Measurements from ENCODE around the gene MASP2.
A peak's percentile ranks its signal among the peaks of the same experiment; 100 is the strongest.
"Not testable (repeated sequence)": the region's sequence is repeated elsewhere in the genome, so short reads cannot be mapped to it uniquely, and the experiment has no call there.

The MASP2 gene

GRCh38 chr1:11037019-11037739 lies 9.9 kb downstream of the MASP2 start:
- not testable (repeated sequence) for DNase-seq

DNA sequence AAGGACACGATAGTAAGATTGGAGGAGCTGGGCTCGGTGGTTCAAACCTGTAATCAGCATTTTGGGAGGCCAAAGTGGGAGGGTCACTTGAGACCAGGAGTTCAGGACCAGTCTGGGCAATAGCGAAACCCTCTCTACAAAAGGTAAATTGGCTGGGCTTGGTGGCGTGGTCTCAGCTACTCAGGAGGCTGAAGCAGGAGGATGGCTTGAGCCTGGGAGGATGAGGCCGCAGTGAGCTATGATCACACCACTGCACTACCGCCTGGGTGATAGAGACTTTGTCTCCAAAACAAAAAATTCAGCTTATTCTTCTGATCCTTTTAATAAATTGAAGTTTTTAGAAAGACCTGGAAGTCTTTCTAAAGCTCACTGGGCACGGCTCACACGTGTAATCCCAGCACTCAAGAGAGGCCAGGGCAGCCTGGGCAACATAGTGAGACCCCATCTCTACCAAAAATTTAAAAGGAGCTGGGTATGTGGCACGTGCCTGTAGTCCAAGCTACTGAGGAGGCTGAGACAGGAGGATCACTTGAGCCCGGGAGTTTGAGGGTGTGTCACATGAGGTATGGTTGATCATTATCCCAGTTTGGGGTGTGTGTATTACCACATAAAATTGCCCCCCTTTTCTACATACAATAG lies 15.3 kb downstream of the MASP2 start:
- DNase-seq = no peak

DNA sequence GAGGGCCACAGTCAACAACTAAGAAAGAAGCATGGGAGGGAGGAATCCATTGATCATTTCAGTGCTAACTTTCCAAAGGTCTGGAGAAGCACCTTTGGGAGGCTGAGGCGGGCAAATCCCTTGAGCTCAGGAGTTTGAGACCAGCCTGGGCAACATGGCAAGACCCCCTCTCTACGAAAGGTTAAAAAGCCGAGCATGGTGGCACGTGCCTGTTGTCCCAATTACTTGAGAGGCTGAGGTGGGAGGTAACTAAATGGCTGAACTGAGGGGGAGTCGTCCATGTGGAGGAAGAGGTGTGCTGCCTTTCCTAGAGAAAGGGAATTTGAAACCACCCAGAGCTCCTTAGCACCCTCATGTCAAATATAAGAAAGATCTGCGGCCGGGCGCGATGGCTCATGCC lies 16.2 kb downstream of the MASP2 start:
- no peak for DNase-seq

DNA sequence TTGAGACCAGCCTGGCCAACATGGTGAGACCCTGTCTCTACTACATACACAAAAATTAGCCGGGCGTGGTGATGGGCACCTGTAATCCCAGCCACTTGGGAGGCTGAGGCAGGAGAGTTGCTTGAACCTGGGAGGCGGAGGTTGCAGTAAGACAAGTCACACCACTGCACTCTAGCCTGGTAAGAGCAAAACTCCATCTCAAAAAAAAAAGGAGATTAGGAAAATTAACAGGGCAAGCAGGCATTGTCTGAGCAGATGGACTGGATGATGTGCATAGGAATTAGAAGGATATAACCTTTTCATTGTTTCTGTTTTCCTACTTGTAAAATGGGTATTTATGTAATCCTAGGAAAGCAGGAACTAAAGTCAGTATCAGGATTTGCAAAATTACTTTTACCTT lies 19.0 kb downstream of the MASP2 start:
- no peak for DNase-seq

- no peak for DNase-seq
These were observed 19.7 kb downstream of the MASP2 start for GRCh38 chr1:11027316-11027715.

DNA sequence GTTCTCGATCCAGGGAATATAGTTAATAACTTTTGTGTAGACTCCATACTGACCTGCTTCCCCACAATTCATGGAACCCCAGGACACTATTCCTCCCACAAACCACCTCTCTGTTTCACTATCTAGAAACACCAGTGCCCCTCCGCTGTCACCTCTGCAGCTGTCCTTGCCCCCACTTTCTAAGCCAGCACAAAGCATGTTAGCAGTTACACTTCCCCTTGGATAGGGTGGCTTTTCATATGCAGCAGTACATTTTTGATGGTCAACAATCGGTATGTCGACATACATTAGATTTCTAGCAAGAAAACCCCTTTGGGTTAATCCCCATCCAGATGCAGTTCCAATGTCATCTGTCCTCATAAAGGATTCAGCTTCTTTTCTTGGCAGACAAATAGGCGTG lies 20.1 kb downstream of the MASP2 start:
- DNase-seq = no peak

GRCh38 chr1:11026052-11026451 lies 21.0 kb downstream of the MASP2 start:
- DNase-seq = no peak

DNA sequence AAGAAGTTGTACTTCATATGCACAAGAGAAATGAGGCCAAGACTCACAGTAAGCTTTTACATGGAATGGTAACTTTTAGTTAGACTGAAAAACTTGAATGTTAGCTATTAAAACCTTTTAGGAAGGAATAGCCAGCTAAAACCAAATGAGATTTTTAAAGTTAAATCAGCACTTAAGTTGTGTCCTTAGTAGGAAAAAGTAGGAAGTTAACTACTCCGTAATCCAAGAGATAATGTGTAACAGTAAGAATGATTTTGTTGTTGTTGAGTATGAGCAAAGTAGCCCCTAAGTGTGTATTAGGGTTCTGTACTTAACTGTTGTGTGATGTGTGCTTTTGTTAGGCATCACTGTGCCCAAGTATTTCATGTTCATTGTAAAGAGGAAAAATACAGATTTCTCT lies 21.4 kb downstream of the MASP2 start:
- no peak for DNase-seq

GRCh38 chr1:11024874-11025203 lies 22.2 kb downstream of the MASP2 start:
- DNase-seq = no peak

DNA sequence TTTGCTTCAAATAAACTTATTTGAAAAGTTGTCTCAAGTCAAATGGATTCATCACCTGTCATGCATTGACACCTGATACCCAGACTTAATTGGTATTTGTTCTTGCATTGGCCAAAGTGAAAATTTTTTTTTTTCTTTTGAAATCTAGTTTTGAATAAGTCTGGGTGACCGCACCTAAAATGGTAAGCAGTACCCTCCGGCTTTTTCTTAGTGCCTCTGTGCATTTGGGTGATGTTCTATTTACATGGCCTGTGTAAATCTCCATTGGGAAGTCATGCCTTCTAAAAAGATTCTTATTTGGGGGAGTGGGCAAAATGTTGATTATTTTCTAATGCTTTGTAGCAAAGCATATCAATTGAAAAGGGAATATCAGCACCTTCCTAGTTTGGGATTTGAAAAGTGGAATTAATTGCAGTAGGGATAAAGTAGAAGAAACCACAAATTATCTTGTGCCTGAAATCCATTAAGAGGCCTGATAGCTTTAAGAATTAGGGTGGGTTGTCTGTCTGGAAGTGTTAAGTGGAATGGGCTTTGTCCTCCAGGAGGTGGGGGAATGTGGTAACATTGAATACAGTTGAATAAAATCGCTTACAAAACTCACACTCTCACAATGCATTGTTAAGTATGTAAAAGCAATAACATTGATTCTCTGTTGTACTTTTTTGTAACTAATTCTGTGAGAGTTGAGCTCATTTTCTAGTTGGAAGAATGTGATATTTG lies 22.7 kb downstream of the MASP2 start:
- no peak for DNase-seq

DNA sequence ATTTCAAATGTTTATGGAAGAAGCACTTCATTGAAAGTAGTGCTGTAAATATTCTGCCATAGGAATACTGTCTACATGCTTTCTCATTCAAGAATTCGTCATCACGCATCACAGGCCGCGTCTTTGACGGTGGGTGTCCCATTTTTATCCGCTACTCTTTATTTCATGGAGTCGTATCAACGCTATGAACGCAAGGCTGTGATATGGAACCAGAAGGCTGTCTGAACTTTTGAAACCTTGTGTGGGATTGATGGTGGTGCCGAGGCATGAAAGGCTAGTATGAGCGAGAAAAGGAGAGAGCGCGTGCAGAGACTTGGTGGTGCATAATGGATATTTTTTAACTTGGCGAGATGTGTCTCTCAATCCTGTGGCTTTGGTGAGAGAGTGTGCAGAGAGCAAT lies 23.8 kb downstream of the MASP2 start:
- DNase-seq = no peak

DNA sequence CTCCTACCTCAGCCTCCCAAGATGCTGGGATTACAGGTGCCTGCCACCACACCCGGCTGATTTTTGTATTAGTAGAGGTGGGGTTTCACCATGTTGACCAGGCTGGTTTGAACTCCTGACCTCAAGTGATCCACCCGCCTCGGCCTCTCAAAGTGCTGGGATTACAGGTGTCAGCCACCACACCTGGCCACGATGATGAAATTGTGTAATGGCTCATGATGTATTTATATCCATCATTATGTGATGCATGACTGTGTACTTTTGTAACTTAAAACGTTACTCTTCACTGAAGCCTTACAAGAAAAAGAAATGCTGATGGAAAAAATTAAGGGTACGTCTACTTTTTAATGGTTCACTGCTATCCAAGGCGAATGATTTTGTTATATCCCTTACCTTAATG lies 27.1 kb downstream of the MASP2 start:
- no peak for DNase-seq

- DNase-seq = not testable (repeated sequence)
These were observed 27.7 kb downstream of the MASP2 start for GRCh38 chr1:11019358-11019757.

DNA sequence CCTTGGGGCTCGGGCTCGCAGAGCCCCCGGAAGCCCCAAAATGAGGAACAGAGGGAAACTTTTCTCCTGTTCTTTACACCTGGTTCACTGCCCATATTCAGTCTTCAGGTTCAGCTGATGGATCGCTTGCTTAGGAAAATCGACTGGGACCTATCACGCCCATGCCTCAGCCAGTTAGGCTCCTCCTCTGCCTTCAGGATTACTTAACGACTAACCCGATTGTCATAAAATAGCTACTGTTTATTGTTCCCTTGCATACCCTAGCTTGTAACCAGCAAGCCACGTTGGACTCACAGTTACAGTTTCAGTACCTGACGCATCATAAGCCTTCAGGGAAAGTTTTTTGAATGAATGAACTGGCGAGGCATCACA lies 33.9 kb downstream of the MASP2 start:
- peak; percentile 61 for DNase-seq

DNA sequence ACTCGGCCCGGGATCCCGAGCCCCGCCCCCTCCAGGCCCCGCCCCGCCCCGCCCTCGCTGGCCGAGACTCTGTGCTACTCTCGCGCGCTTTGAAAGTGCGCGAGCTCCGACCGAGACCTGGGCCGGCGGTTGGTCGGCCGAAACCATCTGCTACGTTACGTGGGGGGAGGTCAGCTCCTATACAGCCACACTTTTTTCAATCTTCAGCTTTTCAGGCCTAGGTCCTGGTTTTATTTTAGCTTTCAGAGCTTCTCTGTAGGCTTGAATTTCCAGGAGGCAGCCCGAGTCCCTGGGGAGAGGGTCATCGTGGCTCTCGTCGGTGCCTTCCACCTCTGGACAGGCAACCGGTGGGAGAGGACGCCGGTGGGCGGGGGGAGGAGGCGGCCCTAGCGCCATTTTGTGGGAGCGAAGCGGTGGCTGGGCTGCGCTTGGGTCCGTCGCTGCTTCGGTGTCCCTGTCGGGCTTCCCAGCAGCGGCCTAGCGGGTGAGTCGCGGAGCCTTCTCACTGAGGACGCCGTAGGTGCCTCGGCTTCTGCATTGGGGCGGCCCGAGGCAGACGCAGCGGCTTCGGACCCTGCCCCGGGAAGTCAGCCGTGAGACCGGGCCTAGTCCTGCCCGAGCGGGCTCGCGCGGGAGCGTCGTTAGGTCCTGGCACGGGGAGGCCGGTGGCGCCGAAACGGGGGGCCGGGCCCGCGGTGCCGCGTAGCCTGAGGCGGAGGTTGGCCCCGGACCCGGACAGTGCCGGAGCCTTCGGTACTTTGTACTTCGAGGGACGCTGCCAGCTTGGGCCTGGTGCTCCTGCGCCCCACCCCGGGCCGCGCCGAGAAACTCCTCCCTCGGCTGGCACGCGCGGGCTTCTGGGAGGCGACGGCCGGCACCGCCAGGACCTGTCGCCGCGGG lies 34.5 kb downstream of the MASP2 start, which contains the start of gene TARDBP:
Gene TARDBP, plus strand, starts transcription at position 395 of the 900 bp plus-strand sequence. CDS start 1,074 bp downstream, outside the sequence.
- DNase-seq = peak; percentile 98

DNA sequence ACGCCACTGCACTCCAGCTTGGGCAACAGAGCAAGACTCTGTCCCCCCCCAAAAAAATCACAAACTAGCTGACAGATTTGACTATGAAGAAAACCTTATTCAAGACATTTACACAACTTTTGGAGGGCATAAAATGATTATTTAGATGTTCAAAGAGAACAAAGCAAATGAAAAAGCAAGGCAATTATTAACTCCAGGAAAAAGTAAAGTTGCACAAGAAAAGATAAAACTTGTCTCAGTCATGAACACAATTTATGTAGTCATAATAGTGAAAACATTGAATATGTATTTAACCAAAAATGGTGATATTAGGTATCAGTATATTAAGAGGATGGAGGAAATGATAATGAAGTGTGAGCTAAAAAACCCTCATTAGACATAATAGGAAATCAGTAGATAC lies 46.5 kb downstream of the MASP2 start:
- DNase-seq = no peak

DNA sequence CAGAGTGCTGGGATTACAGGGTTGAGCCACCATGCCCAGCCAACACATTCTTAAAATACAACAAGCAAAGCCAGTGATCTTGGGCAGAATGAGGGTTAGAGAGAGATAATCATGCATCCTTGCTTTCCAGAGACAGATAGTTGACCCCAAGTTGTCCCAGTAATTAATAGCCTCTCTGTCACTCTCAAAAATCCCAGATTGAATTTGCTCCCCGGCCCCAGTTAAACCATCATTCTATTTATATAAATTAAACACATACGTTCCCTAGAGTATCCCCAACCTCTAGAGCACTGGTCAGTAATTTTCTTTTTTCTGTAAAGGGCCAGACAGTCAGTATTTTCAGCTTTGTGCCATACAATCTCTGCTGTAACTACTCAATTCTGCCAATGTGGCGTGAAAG lies 50.9 kb downstream of the MASP2 start:
- no peak for DNase-seq

- no peak for DNase-seq
These were observed 54.2 kb downstream of the MASP2 start for GRCh38 chr1:10992864-10993263.

DNA sequence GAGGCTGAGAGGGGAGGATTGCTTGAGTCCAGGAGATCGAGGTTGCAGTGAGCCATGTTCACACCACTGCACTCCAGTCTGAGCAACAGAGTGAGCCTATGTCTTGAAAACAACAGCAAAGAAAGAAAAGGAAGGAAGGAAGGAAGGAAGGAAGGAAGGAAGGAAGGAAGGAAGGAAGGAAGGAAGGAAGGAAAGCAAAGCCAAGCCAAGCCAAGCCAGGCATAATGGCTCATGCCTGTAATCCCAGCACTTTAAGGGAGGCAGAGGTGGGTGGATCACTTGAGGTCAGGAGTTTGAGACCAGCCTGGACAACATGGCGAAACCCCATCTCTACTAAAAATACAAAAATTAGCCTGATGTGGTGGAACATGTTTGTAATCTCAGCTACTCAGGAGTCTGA lies 55.0 kb downstream of the MASP2 start:
- not testable (repeated sequence) for DNase-seq

- no peak for DNase-seq
These were observed 56.2 kb downstream of the MASP2 start for GRCh38 chr1:10990828-10991227.

DNA sequence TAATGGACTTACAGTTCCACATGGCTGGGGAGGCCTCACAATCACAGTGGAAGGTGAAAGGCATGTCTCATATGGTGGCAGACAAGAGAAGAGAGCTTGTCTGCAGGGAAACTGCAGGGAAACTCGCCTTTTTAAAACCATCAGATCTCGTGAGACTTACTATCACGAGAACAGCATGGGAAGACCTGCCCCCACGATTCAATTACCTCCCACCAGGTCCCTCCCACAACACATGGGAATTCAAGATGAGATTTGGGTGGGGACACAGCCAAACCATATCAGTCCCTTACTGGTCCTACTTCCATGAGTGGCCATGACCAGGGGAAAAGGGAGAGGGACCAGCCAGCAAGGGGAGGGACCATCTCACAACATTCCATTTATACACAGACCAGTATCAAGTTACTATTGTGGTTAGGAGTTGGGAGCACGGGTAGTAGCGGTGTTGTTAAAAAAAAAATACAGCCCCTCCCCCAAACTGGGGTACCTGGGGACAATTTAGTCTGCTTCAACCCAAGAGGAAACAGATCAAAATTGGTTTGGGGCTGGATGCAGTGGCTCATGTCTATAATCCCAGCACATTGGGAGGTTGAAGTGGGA lies 57.0 kb downstream of the MASP2 start:
- DNase-seq = peak; percentile 37

- DNase-seq = no peak
These were observed 57.9 kb downstream of the MASP2 start for GRCh38 chr1:10989095-10989494.
